Liver (tissue), 3 donors: ENCODE results near the gene ZNF333.

ENCODE experiments used
- ATF3 ChIP-seq: IDR thresholded peaks from 2 replicates; pipeline ENCODE4 v1.6.1; 2016; ENCODE audit warnings: antibody characterized with exemption
- CTCF ChIP-seq: fragments of 150-350 bp; IDR thresholded peaks from 2 replicates; pipeline ENCODE4 v1.5.1; 2017; ENCODE audit warnings: improper control_type of control experiment, low read depth, low read length; ENCODE audit not compliant: missing input control
- EGR1 ChIP-seq, 2 donors: IDR thresholded peaks; 2 replicates each; pipeline ENCODE4 v1.6.1; 2016 to 2018; ENCODE audit warnings: antibody characterized with exemption in 2 of 2, low read depth in 2 of 2
- FOXA1 ChIP-seq: IDR thresholded peaks from 2 replicates; pipeline ENCODE4 v1.6.1; 2016; ENCODE audit warnings: antibody characterized with exemption
- HNF4A ChIP-seq, 2 donors: conservative IDR thresholded peaks; 2 replicates each; pipeline ENCODE4 v1.6.1; 2016; ENCODE audit warnings: antibody characterized with exemption in 2 of 2, mild to moderate bottlenecking in 2 of 2
- JUND ChIP-seq, 2 donors: IDR thresholded peaks; 2 replicates each; pipeline ENCODE4 v1.6.1; 2016; ENCODE audit warnings: antibody characterized with exemption in 2 of 2
- MAX ChIP-seq: IDR thresholded peaks from 2 replicates; pipeline ENCODE4 v1.6.1; 2016; ENCODE audit warnings: antibody characterized with exemption
- RAD21 ChIP-seq, 2 donors: IDR thresholded peaks; 2 replicates each; pipeline ENCODE4 v1.6.1; 2016; ENCODE audit warnings: antibody characterized with exemption in 2 of 2, mild to moderate bottlenecking in 2 of 2
- REST ChIP-seq: IDR thresholded peaks from 2 replicates; pipeline ENCODE4 v1.6.1; 2016; ENCODE audit warnings: antibody characterized with exemption, mild to moderate bottlenecking
- TAF1 ChIP-seq: conservative IDR thresholded peaks from 2 replicates; pipeline ENCODE4 v1.6.1; 2016; ENCODE audit warnings: antibody characterized with exemption, mild to moderate bottlenecking
- YY1 ChIP-seq: IDR thresholded peaks from 2 replicates; pipeline ENCODE4 v1.6.1; 2016; ENCODE audit warnings: antibody characterized with exemption, mild to moderate bottlenecking
- donor health status: healthy.
- donor health status: healthy.

- no peak for TF ChIP-seq REST
- TF ChIP-seq CTCF: no peak
- no peak for TF ChIP-seq MAX
- no peak for TF ChIP-seq RAD21 (IDR thresholded peaks at IDR 0.05)
- no peak for TF ChIP-seq YY1
- TF ChIP-seq TAF1: no peak
- TF ChIP-seq ATF3: no peak
- TF ChIP-seq JUND (IDR thresholded peaks at IDR 0.05): no peak
- TF ChIP-seq EGR1 (IDR thresholded peaks at IDR 0.05; ENCODE audit: low read depth in 2 of 2): no peak
- TF ChIP-seq HNF4A (conservative IDR thresholded peaks at IDR 0.05): no peak
- no peak for TF ChIP-seq FOXA1
These were observed 7.8 kb upstream of the ZNF333 start for GRCh38 chr19:14682084-14682483.
